Measurements from ENCODE around the gene ZNF569. TPM values are rescaled to one million over a fixed set of nuclear protein-coding genes. Genes with fewer than 3 reads are reported as not detected.

ZNF569 gene
- total RNA-seq, 1 experiment from 2014 or later = 15.5 TPM

GRCh38 chr19:37513397-37513796 is 46.2 kb upstream of the ZNF569 start:
- H3K9me3 Mint-ChIP-seq = no peaks in the 10 kb centered on the region
- TF ChIP-seq NR1H2 (CRISPR knock-in tag; IDR thresholded peaks at IDR 0.05) (no peak), ZBTB43 (CRISPR knock-in tag; IDR thresholded peaks at IDR 0.05) (no peak), NFATC4 (CRISPR knock-in tag; IDR thresholded peaks at IDR 0.05) (no peak), PRDM15 (CRISPR knock-in tag; IDR thresholded peaks at IDR 0.05) (no peak), MXD4 (CRISPR knock-in tag; IDR thresholded peaks at IDR 0.05; ENCODE audit: borderline replicate concordance) (no peak), ZNF121 (CRISPR knock-in tag; IDR thresholded peaks at IDR 0.05) (no peak), IRF2 (CRISPR knock-in tag; IDR thresholded peaks at IDR 0.05; ENCODE audit: borderline replicate concordance, low read depth) (no peak), TEAD1 (CRISPR knock-in tag; IDR thresholded peaks at IDR 0.05) (no peak), FOXP1 (CRISPR knock-in tag; IDR thresholded peaks at IDR 0.05; ENCODE audit: borderline replicate concordance) (no peak), HMGXB4 (CRISPR knock-in tag; IDR thresholded peaks at IDR 0.05) (no peak), ATF1 (CRISPR knock-in tag; IDR thresholded peaks at IDR 0.05) (no peak), TP53 (CRISPR knock-in tag; IDR thresholded peaks at IDR 0.05) (no peak), AFF4 (CRISPR knock-in tag; IDR thresholded peaks at IDR 0.05; ENCODE audit: borderline replicate concordance) (no peak), TEAD4 (CRISPR knock-in tag; IDR thresholded peaks at IDR 0.05) (no peak), SMAD4 (CRISPR knock-in tag; IDR thresholded peaks at IDR 0.05) (no peak), ZNF317 (CRISPR knock-in tag; IDR thresholded peaks at IDR 0.05; ENCODE audit: borderline replicate concordance, low read depth) (no peak), ZNF532 (CRISPR knock-in tag; IDR thresholded peaks at IDR 0.05; ENCODE audit: borderline replicate concordance) (no peak), SOX15 (CRISPR knock-in tag; IDR thresholded peaks at IDR 0.05) (no peak)
- TF ChIP-seq, protein P1, sequence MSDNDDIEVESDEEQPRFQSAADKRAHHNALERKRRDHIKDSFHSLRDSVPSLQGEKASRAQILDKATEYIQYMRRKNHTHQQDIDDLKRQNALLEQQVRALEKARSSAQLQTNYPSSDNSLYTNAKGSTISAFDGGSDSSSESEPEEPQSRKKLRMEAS (CRISPR knock-in tag; IDR thresholded peaks at IDR 0.05) = no peak
- TF ChIP-seq, protein P2, sequence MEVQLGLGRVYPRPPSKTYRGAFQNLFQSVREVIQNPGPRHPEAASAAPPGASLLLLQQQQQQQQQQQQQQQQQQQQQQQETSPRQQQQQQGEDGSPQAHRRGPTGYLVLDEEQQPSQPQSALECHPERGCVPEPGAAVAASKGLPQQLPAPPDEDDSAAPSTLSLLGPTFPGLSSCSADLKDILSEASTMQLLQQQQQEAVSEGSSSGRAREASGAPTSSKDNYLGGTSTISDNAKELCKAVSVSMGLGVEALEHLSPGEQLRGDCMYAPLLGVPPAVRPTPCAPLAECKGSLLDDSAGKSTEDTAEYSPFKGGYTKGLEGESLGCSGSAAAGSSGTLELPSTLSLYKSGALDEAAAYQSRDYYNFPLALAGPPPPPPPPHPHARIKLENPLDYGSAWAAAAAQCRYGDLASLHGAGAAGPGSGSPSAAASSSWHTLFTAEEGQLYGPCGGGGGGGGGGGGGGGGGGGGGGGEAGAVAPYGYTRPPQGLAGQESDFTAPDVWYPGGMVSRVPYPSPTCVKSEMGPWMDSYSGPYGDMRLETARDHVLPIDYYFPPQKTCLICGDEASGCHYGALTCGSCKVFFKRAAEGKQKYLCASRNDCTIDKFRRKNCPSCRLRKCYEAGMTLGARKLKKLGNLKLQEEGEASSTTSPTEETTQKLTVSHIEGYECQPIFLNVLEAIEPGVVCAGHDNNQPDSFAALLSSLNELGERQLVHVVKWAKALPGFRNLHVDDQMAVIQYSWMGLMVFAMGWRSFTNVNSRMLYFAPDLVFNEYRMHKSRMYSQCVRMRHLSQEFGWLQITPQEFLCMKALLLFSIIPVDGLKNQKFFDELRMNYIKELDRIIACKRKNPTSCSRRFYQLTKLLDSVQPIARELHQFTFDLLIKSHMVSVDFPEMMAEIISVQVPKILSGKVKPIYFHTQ (CRISPR knock-in tag; IDR thresholded peaks at IDR 0.05) = no peak
- no peak overlapping the region for H3K4me3 Mint-ChIP-seq
- no peak for ATAC-seq
- no peak for DNase-seq (ENCODE audit: low spot score)
- H3K27me3 Mint-ChIP-seq (ENCODE audit: low read depth) = no peaks in the 10 kb centered on the region
- CTCF ChIA-PET = no interaction called here
- no peaks in the 10 kb centered on the region for H3K4me1 Mint-ChIP-seq
- H3K27ac Mint-ChIP-seq = no peak overlapping the region
- H3K36me3 Mint-ChIP-seq = peaks cover 35% of the 10 kb centered on the region
- POLR2A ChIA-PET = no interaction called here
